Smooth muscle cell (in vitro differentiated cells): ENCODE measurements around the gene PNMA6E. TPM values are rescaled to one million over a fixed set of nuclear protein-coding genes. Genes with fewer than 3 reads are reported as not detected.

Source experiments
- DNase-seq: peaks from one replicate; lab custom pipeline; 2025; ENCODE audit not compliant: unreplicated experiment; lab: John Stamatoyannopoulos, UW
- H2AFZ ChIP-seq: fragments of 200-600 bp; sonication (generic); 2 replicates; pipeline ENCODE4 v1.6.0; 2016; ENCODE audit warnings: antibody characterized with exemption, low read depth, mild to moderate bottlenecking
- H3F3A ChIP-seq: fragments of 200-600 bp; sonication (generic); 2 replicates; pipeline ENCODE4 v1.6.0; 2017; ENCODE audit warnings: antibody characterized with exemption, low read depth
- H3K27ac ChIP-seq: fragments of 200-600 bp; sonication (generic); 2 replicates; pipeline ENCODE4 v1.5.1; 2016; ENCODE audit warnings: low read depth, mild to moderate bottlenecking
- H3K27me3 ChIP-seq: fragments of 200-600 bp; sonication (generic); 2 replicates; pipeline ENCODE4 v1.6.1; 2016; ENCODE audit warnings: low read depth, mild to moderate bottlenecking
- H3K36me3 ChIP-seq: fragments of 200-600 bp; sonication (generic); 2 replicates; pipeline ENCODE4 v1.5.1; 2016; ENCODE audit warnings: low read depth
- H3K4me1 ChIP-seq: fragments of 200-600 bp; sonication (generic); 2 replicates; pipeline ENCODE4 v1.5.1; 2016; ENCODE audit warnings: low read depth
- H3K4me2 ChIP-seq: fragments of 200-600 bp; sonication (generic); 2 replicates; pipeline ENCODE4 v1.6.0; 2016; ENCODE audit warnings: mild to moderate bottlenecking
- H3K4me3 ChIP-seq: fragments of 200-600 bp; sonication (generic); 2 replicates; pipeline ENCODE4 v1.5.1; 2016; ENCODE audit warnings: mild to moderate bottlenecking
- H3K79me2 ChIP-seq: fragments of 200-600 bp; sonication (generic); 2 replicates; pipeline ENCODE4 v1.6.0; 2016; ENCODE audit warnings: low read depth, mild to moderate bottlenecking
- H3K9ac ChIP-seq: fragments of 200-600 bp; sonication (generic); 2 replicates; pipeline ENCODE4 v1.6.0; 2016; ENCODE audit warnings: low read depth
- H3K9me3 ChIP-seq: fragments of 200-600 bp; sonication (generic); replicated peaks from 2 replicates; pipeline ENCODE4 v1.5.1; 2016; ENCODE audit warnings: low read depth
- H4K20me1 ChIP-seq: fragments of 200-600 bp; sonication (generic); 2 replicates; pipeline ENCODE4 v1.6.0; 2016; ENCODE audit warnings: low read depth
- WGBS: methylation state at CpG from one replicate; pipeline ENCODE4 v1.1.7; 2016; ENCODE audit warnings: low lambda C conversion rate; 5-methylcytosine and 5-hydroxymethylcytosine counted together
- polyA plus RNA-seq: library from polyadenylated mRNA; unstranded; fragments of >200 nt; fragmentation: Nextera tagmentation; extraction: Ambion mirVana; gene quantifications from 2 replicates; pipeline ENCODE4 v1.2.1, GENCODE V29; 2016
- total RNA-seq: library from RNA; depleted of rRNA; stranded (reverse); fragments of >200 nt; gene quantifications from 2 replicates; pipeline ENCODE4 v1.2.3, GENCODE V29; 2014
- TF ChIP-seq, protein P1 (sequence below): fragments of 200-600 bp; sonication (generic); IDR thresholded peaks from 2 replicates; pipeline ENCODE4 v1.5.1; 2017; ENCODE audit warnings: borderline replicate concordance, mild to moderate bottlenecking, antibody characterized with exemption; ENCODE audit not compliant: insufficient read depth, poor library complexity, severe bottlenecking

The PNMA6E gene
- total and polyA plus RNA-seq, 2 experiments from 2014 or later: not detected

DNA sequence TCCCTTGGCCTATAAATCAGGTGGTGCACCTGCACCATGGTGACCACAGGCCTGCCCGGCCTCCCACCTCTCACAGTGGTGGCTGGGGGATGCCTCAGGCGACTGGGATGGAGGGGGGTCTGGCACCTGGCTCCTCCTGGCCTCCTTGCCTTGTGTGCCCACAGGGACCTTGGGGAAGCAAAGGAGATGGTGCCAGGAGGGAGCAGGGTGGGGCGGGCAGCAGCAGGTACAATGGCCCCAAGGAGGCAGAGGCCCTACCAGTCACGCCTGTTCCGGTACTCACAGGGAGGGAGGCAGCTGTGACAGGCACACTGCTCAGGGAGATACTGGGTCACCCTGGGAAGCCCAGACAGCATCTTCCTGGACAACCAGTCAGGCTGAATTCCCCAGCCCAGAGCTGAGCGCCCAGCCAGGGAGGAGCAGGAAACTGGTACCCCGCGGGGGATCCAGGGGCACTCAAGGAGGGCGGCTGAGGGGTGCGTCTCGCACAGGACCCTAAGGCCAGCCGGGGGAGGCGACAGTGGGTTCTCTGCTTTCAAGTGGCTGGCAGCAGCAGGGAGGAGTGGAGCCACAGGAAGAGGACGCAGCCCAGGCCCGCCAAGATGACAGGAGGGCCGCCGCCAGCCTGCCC is 45.9 kb upstream of the PNMA6E start:
- Histone ChIP-seq H3K4me3 (no peak overlapping the region), H2AFZ (no peak overlapping the region), H3K9me3 (no peaks in the 10 kb centered on the region), H3K27me3 (no peaks in the 10 kb centered on the region), H3K36me3 (no peaks in the 10 kb centered on the region), H3K79me2 (no peaks in the 10 kb centered on the region), H4K20me1 (no peaks in the 10 kb centered on the region), H3K9ac (no peak overlapping the region), H3F3A (no peaks in the 10 kb centered on the region), H3K27ac (no peak overlapping the region), H3K4me1 (no peaks in the 10 kb centered on the region), H3K4me2 (no peak overlapping the region)
- 94% methylated on average over 17 of the region's 17 CpGs for WGBS
- TF ChIP-seq, protein P1, sequence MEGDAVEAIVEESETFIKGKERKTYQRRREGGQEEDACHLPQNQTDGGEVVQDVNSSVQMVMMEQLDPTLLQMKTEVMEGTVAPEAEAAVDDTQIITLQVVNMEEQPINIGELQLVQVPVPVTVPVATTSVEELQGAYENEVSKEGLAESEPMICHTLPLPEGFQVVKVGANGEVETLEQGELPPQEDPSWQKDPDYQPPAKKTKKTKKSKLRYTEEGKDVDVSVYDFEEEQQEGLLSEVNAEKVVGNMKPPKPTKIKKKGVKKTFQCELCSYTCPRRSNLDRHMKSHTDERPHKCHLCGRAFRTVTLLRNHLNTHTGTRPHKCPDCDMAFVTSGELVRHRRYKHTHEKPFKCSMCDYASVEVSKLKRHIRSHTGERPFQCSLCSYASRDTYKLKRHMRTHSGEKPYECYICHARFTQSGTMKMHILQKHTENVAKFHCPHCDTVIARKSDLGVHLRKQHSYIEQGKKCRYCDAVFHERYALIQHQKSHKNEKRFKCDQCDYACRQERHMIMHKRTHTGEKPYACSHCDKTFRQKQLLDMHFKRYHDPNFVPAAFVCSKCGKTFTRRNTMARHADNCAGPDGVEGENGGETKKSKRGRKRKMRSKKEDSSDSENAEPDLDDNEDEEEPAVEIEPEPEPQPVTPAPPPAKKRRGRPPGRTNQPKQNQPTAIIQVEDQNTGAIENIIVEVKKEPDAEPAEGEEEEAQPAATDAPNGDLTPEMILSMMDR: no peak
- no peak for DNase-seq

DNA sequence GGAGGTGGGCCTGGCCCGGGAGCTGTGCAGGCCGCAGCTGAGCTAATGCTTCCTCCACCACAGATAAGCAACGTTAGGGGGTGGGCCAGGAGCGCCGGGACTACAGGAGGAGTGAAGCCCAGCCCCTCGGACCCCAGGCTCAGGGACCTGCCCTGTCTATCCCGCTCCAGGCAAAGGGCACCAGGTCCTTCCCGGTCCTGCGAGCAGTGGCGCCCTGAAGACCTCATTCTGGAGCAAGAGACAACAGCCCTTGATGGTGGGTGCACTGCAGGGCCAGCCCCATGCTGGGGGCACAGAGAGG is 45.4 kb upstream of the PNMA6E start:
- Histone ChIP-seq H3F3A (no peaks in the 10 kb centered on the region), H3K79me2 (no peaks in the 10 kb centered on the region), H3K9me3 (no peaks in the 10 kb centered on the region), H3K9ac (no peak overlapping the region), H3K4me3 (no peak overlapping the region), H3K27ac (no peak overlapping the region), H4K20me1 (no peaks in the 10 kb centered on the region), H3K4me2 (no peak overlapping the region), H2AFZ (no peak overlapping the region), H3K4me1 (no peaks in the 10 kb centered on the region), H3K27me3 (no peaks in the 10 kb centered on the region), H3K36me3 (no peaks in the 10 kb centered on the region)
- 73% methylated on average over 10 of the region's 10 CpGs for WGBS
- TF ChIP-seq, protein P1: no peak
- DNase-seq: no peak

DNA sequence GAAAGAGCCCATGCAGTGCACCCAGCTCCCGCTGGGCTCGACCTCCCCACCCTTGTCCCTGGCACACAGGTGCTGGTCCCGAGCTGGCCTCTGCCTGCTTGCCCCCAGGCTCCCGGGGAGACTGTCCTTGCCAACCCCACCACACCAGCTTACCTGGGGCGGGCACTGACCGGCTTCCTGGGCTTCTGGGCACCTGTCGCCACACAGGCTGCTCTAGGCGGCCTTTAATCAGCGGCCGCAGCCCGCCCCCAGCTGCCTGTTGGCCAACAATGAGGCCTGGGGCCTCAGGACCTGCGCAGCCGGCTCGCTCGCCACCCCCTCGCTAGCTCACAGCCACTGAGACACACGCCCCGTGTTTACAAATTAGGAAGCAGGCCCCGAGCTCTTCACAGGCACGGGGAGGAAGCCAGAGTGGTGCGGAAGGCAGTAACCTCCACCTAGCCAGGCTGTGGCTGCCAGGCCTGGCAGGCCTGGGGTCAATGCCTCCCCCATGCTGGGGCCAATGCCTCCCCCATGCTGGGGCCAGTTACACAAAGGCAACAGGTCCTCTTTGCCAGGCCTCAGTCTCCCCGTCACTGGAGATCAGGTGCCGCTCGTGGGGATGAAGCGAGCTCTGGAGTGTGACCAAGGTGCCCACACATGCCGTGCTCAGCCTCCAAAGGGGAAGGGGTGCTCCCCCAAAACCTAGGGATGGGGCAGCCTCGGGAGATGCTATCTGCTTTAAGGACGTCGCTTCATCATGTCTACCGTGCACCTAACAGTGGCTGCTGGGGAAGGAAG is 44.9 kb upstream of the PNMA6E start, which contains the start of gene TREX2:
Gene TREX2 (minus strand): TSS at position 201 of the 780 bp plus-strand sequence. CDS start 626 bp downstream, outside the sequence.
- Histone ChIP-seq H2AFZ (no peak within 1 kb of the TSS), H3K4me3 (no peak within 1 kb of the TSS), H3F3A (no peaks in the 10 kb centered on the region), H3K79me2 (no peaks in the 10 kb centered on the region), H3K4me2 (no peak within 1 kb of the TSS), H3K27ac (no peak within 1 kb of the TSS), H3K9me3 (no peaks in the 10 kb centered on the region), H4K20me1 (no peaks in the 10 kb centered on the region), H3K36me3 (no peaks in the 10 kb centered on the region), H3K27me3 (no peaks in the 10 kb centered on the region), H3K4me1 (no peaks in the 10 kb centered on the region), H3K9ac (no peak within 1 kb of the TSS)
- DNase-seq: no peak
- TF ChIP-seq, protein P1: no peak
- WGBS: 87% methylated on average over 30 of the region's 30 CpGs
